Transverse colon (tissue), 4 donors: ENCODE measurements around the gene AGAP1.

ENCODE experiments used
- CTCF ChIP-seq, 5 experiments: fragments of 200-600 bp in 3 of 5; fragments of 450-650 bp in 2 of 5; sonication (generic) in 3 of 5; IDR thresholded peaks; 1 replicate in 2 of 5; 2 replicates in 3 of 5; pipeline ENCODE4 v1.5.1; 2016 to 2017; ENCODE audit warnings: antibody characterized with exemption in 5 of 5, inconsistent platforms in 3 of 5, mild to moderate bottlenecking in 2 of 5, moderate library complexity in 1 of 5
- EP300 ChIP-seq: sonication (generic); formaldehyde crosslinking; IDR thresholded peaks from one replicate; pipeline ENCODE4 v1.6.1; 2017; ENCODE audit warnings: antibody characterized with exemption, low read depth
- POLR2AphosphoS5 ChIP-seq, 3 donors: sonication (generic); formaldehyde crosslinking; IDR thresholded peaks; one replicate each; pipeline ENCODE4 v1.6.1; 2016; ENCODE audit warnings: antibody characterized with exemption in 3 of 3

- TF ChIP-seq CTCF (IDR thresholded peaks at IDR 0.05) (no peak), EP300 (no peak), POLR2AphosphoS5 (IDR thresholded peaks at IDR 0.05) (no peak)
Measured at GRCh38 chr2:235545339-235546150, 51.7 kb downstream of the AGAP1 start.
